Trophoblast cell (in vitro differentiated cells and primary cell): ENCODE data around the gene AMN1.
A peak's percentile ranks its signal among the peaks of the same experiment; 100 is the strongest.

Experiments used
- DNase-seq, 2 donors: peaks; one replicate each; pipeline ENCODE4 v3.0.0-alpha.2; 2016
- H2AFZ ChIP-seq: 2 replicates; pipeline ENCODE4 v1.6.1; 2013; ENCODE audit warnings: low read length, moderate library complexity, mild to moderate bottlenecking; ENCODE audit not compliant: insufficient read depth, poor library complexity
- H2AK5ac ChIP-seq: 2 replicates; pipeline ENCODE4 v1.6.1; 2013; ENCODE audit warnings: mild to moderate bottlenecking, low read length
- H2BK120ac ChIP-seq: 2 replicates; pipeline ENCODE4 v1.6.1; 2013; ENCODE audit warnings: low read length, mild to moderate bottlenecking, moderate library complexity; ENCODE audit not compliant: insufficient read depth, poor library complexity
- H2BK12ac ChIP-seq: 2 replicates; pipeline ENCODE4 v1.6.1; 2013; ENCODE audit warnings: mild to moderate bottlenecking, low read length, moderate library complexity
- H2BK5ac ChIP-seq: 2 replicates; pipeline ENCODE4 v1.6.1; 2013; ENCODE audit warnings: low read length, low read depth, moderate library complexity, mild to moderate bottlenecking; ENCODE audit not compliant: poor library complexity
- H3K14ac ChIP-seq: 2 replicates; pipeline ENCODE4 v1.6.1; 2013; ENCODE audit warnings: mild to moderate bottlenecking, low read length
- H3K18ac ChIP-seq: 2 replicates; pipeline ENCODE4 v1.6.1; 2013; ENCODE audit warnings: mild to moderate bottlenecking, low read length
- H3K23ac ChIP-seq: 2 replicates; pipeline ENCODE4 v1.6.1; 2013; ENCODE audit warnings: low read length
- H3K27ac ChIP-seq: 2 replicates; pipeline ENCODE4 v1.5.1; 2013; ENCODE audit warnings: low read depth, mild to moderate bottlenecking, inconsistent platforms, low read length, moderate library complexity
- H3K27me3 ChIP-seq: 2 replicates; pipeline ENCODE4 v1.6.1; 2013; ENCODE audit warnings: inconsistent platforms, mild to moderate bottlenecking, low read length, moderate library complexity; ENCODE audit not compliant: insufficient read depth
- H3K36me3 ChIP-seq, 2 experiments: 1 replicate in 1 of 2; 2 replicates in 1 of 2; pipeline ENCODE4 v1.6.1; 2013; ENCODE audit warnings: low read length in 2 of 2, mild to moderate bottlenecking in 2 of 2, moderate library complexity in 1 of 2; ENCODE audit not compliant: insufficient read depth in 2 of 2, control insufficient read depth in 1 of 2
- H3K4ac ChIP-seq: 2 replicates; pipeline ENCODE4 v1.6.1; 2013; ENCODE audit warnings: low read depth, mild to moderate bottlenecking, low read length, moderate library complexity
- H3K4me1 ChIP-seq, 2 experiments: 1 replicate in 1 of 2; 2 replicates in 1 of 2; pipeline ENCODE4 v1.6.1; 2013; ENCODE audit warnings: low read length in 2 of 2, mild to moderate bottlenecking in 2 of 2, moderate library complexity in 1 of 2; ENCODE audit not compliant: insufficient read depth in 2 of 2, control insufficient read depth in 1 of 2
- H3K4me2 ChIP-seq: 2 replicates; pipeline ENCODE4 v1.6.1; 2013; ENCODE audit warnings: inconsistent platforms, mild to moderate bottlenecking, low read length, moderate library complexity
- H3K4me3 ChIP-seq: 2 replicates; pipeline ENCODE4 v1.5.1; 2013; ENCODE audit warnings: mild to moderate bottlenecking, low read depth, low read length, inconsistent platforms
- H3K79me1 ChIP-seq: one replicate; pipeline ENCODE4 v1.6.1; 2013; ENCODE audit warnings: low read length
- H3K79me2 ChIP-seq: 2 replicates; pipeline ENCODE4 v1.6.1; 2013; ENCODE audit warnings: low read length, mild to moderate bottlenecking; ENCODE audit not compliant: control insufficient read depth, insufficient read depth, poor library complexity
- H3K9ac ChIP-seq: 2 replicates; pipeline ENCODE4 v1.6.1; 2013; ENCODE audit warnings: mild to moderate bottlenecking, low read length
- H3K9me3 ChIP-seq: 2 replicates; pipeline ENCODE4 v1.6.1; 2013; ENCODE audit warnings: low read depth, mild to moderate bottlenecking, control low read depth, inconsistent platforms, low read length; ENCODE audit not compliant: insufficient read depth
- H4K12ac ChIP-seq: 2 replicates; pipeline ENCODE4 v1.6.1; 2013; ENCODE audit warnings: low read depth, mild to moderate bottlenecking, low read length, moderate library complexity
- H4K8ac ChIP-seq: 2 replicates; pipeline ENCODE4 v1.6.1; 2013; ENCODE audit warnings: low read depth, mild to moderate bottlenecking, low read length, moderate library complexity
- H4K91ac ChIP-seq: one replicate; pipeline ENCODE4 v1.6.1; 2013; ENCODE audit warnings: low read depth, mild to moderate bottlenecking, low read length, moderate library complexity
- WGBS: extraction: QIAGEN DNeasy Blood & Tissue Kit; methylation state at CpG from one replicate; pipeline ENCODE4 v1.1.7; 2013; ENCODE audit warnings: missing lambda C conversion rate; ENCODE audit not compliant: insufficient read length, insufficient coverage; ENCODE audit errors: extremely low coverage; 5-methylcytosine and 5-hydroxymethylcytosine counted together

The AMN1 gene

DNA sequence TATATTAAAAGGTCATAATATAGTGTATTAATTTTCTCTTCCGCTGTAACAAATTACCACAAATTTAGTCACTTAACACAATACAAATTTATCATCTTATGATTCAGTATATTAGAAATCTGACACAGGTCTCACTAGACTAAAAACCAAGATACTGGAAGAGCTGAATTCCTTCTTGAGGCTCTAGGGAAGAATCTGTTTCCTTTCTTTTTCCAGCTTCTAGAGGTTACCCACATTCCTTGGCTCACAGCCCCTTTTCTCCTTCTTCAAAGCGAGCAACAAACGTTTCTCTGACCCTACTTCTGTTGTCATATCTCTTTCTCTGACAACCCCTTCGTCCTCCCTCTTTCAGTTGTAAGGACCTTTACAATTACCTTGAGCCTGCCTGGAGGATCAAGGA is 43.4 kb upstream of the AMN1 start:
- Histone ChIP-seq H2BK5ac (peak overlapping the region; percentile 72), H2BK120ac (no peak overlapping the region), H3K27ac (peak overlapping the region; percentile 55), H4K12ac (no peak overlapping the region), H3K79me2 (no peaks in the 10 kb centered on the region), H3K23ac (no peak overlapping the region), H4K91ac (peak overlapping the region; percentile 8), H3K4ac (no peak overlapping the region), H2AFZ (no peak overlapping the region), H2BK12ac (peak overlapping the region; percentile 68), H3K4me1 (peaks cover 6 to 9% of the 10 kb centered on the region in 2 experiments), H2AK5ac (peak overlapping the region; percentile 3), H3K18ac (no peak overlapping the region), H4K8ac (no peak overlapping the region), H3K9ac (no peak overlapping the region), H3K4me3 (no peak overlapping the region), H3K79me1 (peaks cover 9% of the 10 kb centered on the region), H3K27me3 (no peaks in the 10 kb centered on the region), H3K36me3 (peaks cover 0 to 1% of the 10 kb centered on the region in 2 experiments), H3K4me2 (no peak overlapping the region), H3K9me3 (no peaks in the 10 kb centered on the region), H3K14ac (no peak overlapping the region)
- no CpG with 5 or more reads among the region's 4 CpGs for WGBS
- no peak for DNase-seq

GRCh38 chr12:31768046-31768445 is 39.2 kb upstream of the AMN1 start:
- Histone ChIP-seq H3K4ac (no peak overlapping the region), H3K18ac (no peak overlapping the region), H3K4me3 (no peak overlapping the region), H2BK12ac (no peak overlapping the region), H2BK120ac (no peak overlapping the region), H3K9me3 (no peaks in the 10 kb centered on the region), H3K27ac (no peak overlapping the region), H3K27me3 (no peaks in the 10 kb centered on the region), H3K4me2 (no peak overlapping the region), H2BK5ac (no peak overlapping the region), H3K4me1 (peaks cover 2 to 4% of the 10 kb centered on the region in 2 experiments), H3K9ac (no peak overlapping the region), H4K12ac (no peak overlapping the region), H3K79me1 (peaks cover 3% of the 10 kb centered on the region), H4K8ac (no peak overlapping the region), H2AK5ac (no peak overlapping the region), H3K79me2 (no peaks in the 10 kb centered on the region), H4K91ac (no peak overlapping the region), H3K23ac (no peak overlapping the region), H3K36me3 (peaks cover 0 to 1% of the 10 kb centered on the region in 2 experiments), H3K14ac (no peak overlapping the region), H2AFZ (no peak overlapping the region)
- WGBS = no CpG with 5 or more reads among the region's 2 CpGs
- no peak for DNase-seq

DNA sequence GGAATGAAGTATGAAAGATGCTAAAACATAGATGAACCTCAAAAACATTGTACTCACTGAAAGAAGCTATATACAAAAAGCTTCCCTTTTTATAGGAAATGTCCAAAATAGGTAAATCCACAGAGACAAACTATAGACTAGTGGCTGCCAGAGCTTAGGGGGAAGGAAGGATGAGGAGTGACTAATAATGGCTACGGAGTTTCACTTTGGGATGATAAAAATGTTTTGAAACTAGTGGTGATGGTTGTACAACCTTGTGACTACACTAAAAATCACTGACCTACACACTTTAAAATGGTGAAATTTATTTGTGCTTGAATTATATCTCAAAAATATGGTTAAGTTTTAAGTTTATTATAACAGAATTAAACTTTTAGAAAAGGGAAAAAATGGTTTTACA is 37.1 kb upstream of the AMN1 start:
- Histone ChIP-seq H3K4ac (no peak overlapping the region), H3K79me1 (no peaks in the 10 kb centered on the region), H3K9me3 (no peaks in the 10 kb centered on the region), H4K8ac (no peak overlapping the region), H3K27me3 (no peaks in the 10 kb centered on the region), H3K79me2 (no peaks in the 10 kb centered on the region), H2AK5ac (no peak overlapping the region), H4K12ac (no peak overlapping the region), H3K14ac (no peak overlapping the region), H3K23ac (no peak overlapping the region), H2BK120ac (no peak overlapping the region), H3K9ac (no peak overlapping the region), H3K4me2 (no peak overlapping the region), H3K36me3 (no peaks in the 10 kb centered on the region), H3K27ac (no peak overlapping the region), H2BK12ac (no peak overlapping the region), H3K4me1 (no peaks in the 10 kb centered on the region), H3K18ac (no peak overlapping the region), H4K91ac (no peak overlapping the region), H2BK5ac (no peak overlapping the region), H3K4me3 (no peak overlapping the region), H2AFZ (no peak overlapping the region)
- DNase-seq = no peak
- no CpG with 5 or more reads among the region's 1 CpG for WGBS

DNA sequence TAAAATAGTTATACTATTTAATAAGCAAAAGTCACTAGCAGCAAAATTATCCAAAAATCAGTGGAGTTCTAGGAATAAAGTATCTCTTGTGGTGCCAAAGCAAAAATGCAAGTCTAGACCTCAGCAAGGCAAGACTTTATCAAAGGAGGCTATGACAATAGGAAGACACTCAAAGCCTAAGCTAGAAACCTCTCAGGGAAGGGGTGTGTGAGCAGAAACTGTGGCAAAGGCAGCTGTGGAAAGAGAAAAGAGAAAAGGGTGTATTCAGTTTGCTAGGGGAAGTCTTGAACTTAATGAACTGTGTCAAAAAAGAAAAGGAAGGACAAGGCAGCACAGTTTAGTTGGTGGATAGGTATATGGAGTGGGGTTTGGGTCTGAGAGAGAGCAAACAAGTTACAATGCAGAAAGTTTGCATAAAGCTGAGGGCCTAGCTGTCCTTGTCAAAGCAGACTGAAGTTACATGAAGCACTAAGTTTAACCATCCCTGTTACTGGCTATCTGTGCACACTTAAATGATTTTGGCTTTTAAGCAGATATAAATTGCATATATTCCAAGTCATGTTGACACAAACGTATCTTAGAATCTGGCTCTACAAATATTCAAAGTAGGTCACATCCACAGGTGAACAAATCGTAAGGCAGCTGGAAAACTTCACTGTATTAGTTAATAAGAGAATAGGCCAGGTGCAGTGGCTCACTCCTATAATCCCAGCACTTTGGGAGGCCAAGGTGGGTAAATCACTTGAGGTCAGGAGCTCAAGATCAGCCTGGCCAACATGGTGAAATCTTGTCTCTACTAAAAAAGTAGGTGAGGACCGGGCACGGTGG is 31.0 kb upstream of the AMN1 start:
- H3K9me3 ChIP-seq = no peaks in the 10 kb centered on the region
- WGBS = no CpG with 5 or more reads among the region's 4 CpGs

More for the DNA sequence above, 31.0 kb upstream of the AMN1 start:
- Histone ChIP-seq H4K8ac (no peak overlapping the region), H3K4me1 (peaks cover 3% of the 10 kb centered on the region in 2 experiments), H3K4me3 (no peak overlapping the region), H4K12ac (no peak overlapping the region), H2AK5ac (no peak overlapping the region), H3K79me1 (peaks cover 2% of the 10 kb centered on the region), H4K91ac (no peak overlapping the region), H2BK12ac (no peak overlapping the region), H3K14ac (no peak overlapping the region), H2BK120ac (no peak overlapping the region), H2BK5ac (no peak overlapping the region), H3K27me3 (no peaks in the 10 kb centered on the region), H2AFZ (no peak overlapping the region), H3K79me2 (no peaks in the 10 kb centered on the region), H3K9ac (no peak overlapping the region), H3K4ac (no peak overlapping the region), H3K27ac (no peak overlapping the region), H3K23ac (no peak overlapping the region), H3K18ac (no peak overlapping the region), H3K4me2 (no peak overlapping the region), H3K36me3 (no peaks in the 10 kb centered on the region)
- no peak for DNase-seq
